Sciatic nerve (tissue), 2 donors: ENCODE measurements around the gene RNF103. TPM values are rescaled to one million over a fixed set of nuclear protein-coding genes. Genes with fewer than 3 reads are reported as not detected.
"Not testable (repeated sequence)": the region's sequence is repeated elsewhere in the genome, so short reads cannot be mapped to it uniquely, and the experiment has no call there.

Source experiments
- ATAC-seq: fragments of 200-7000 bp; cut with Tn5 transposase; one replicate; pipeline ENCODE4 v1.9.1; 2020; ENCODE audit warnings: mild to moderate bottlenecking, moderate library complexity
- DNase-seq: peaks from one replicate; pipeline ENCODE4 v3.0.0-alpha.2; 2020; ENCODE audit warnings: low spot score
- intact Hi-C: fragments of 100-400 bp; cut with DNase I; formaldehyde crosslinking; loops from one replicate; pipeline ENCODE4 v1.14.2; 2022
- total RNA-seq: library from RNA; stranded (reverse); fragmentation: NEBNext Ultra II Directional; extraction: Animal tissue kit (Norgen Biotek cat#: 25700); gene quantifications from one replicate; pipeline ENCODE4 v1.2.1, GENCODE V29; 2021
- donor health status: DM: no; HTN: no; CAD: no.
- donor health status: DM: no; HTN: no; CAD: no.

Gene RNF103
- total RNA-seq, result 62.2 TPM

GRCh38 chr2:86623494-86624266 is at the start of gene RNF103:
Gene RNF103, minus strand, starts transcription at chr2:86623865. Its CDS starts 979 bp downstream, at chr2:86622886.
- ATAC-seq, result peak; percentile 98
- DNase-seq, result peak; percentile 99
- intact Hi-C loops, result no loop called here

GRCh38 chr2:86673011-86673410 is 49.3 kb upstream of the RNF103 start:
- intact Hi-C loops, result no loop called here
- no peak for ATAC-seq
- no peak for DNase-seq

GRCh38 chr2:86672027-86672545 is 48.4 kb upstream of the RNF103 start:
- intact Hi-C loops, result no loop called here
- DNase-seq, result no peak
- ATAC-seq, result no peak

GRCh38 chr2:86671337-86671981 is 47.8 kb upstream of the RNF103 start:
- intact Hi-C loops, result no loop called here
- no peak for DNase-seq
- ATAC-seq, result peak; percentile 79

- DNase-seq, intact Hi-C loops, ATAC-seq: not testable (repeated sequence)
Observed at GRCh38 chr2:86669323-86669722, 45.7 kb upstream of the RNF103 start.

- no peak for DNase-seq
- intact Hi-C loops, result no loop called here
- no peak for ATAC-seq
Observed at GRCh38 chr2:86661333-86661732, 37.7 kb upstream of the RNF103 start.

- DNase-seq (no peak), ATAC-seq (no peak)
- intact Hi-C loops, result no loop called here
Observed at GRCh38 chr2:86650188-86650587, 26.5 kb upstream of the RNF103 start.

GRCh38 chr2:86649119-86649947 is 25.7 kb upstream of the RNF103 start:
- DNase-seq, result no peak
- ATAC-seq, result no peak
- intact Hi-C loops, result no loop called here

GRCh38 chr2:86648681-86649080 is 25.0 kb upstream of the RNF103 start:
- ATAC-seq (no peak), DNase-seq (no peak)
- intact Hi-C loops, result no loop called here

GRCh38 chr2:86646865-86647264 is 23.2 kb upstream of the RNF103 start:
- no peak for DNase-seq
- ATAC-seq, result no peak
- intact Hi-C loops, result no loop called here

- intact Hi-C loops, result no loop called here
- ATAC-seq, result no peak
- DNase-seq, result no peak
Observed at GRCh38 chr2:86646329-86646728, 22.7 kb upstream of the RNF103 start.

GRCh38 chr2:86645752-86646151 is 22.1 kb upstream of the RNF103 start:
- intact Hi-C loops, result no loop called here
- DNase-seq, result no peak
- ATAC-seq, result no peak

- no peak for DNase-seq
- ATAC-seq, result no peak
- intact Hi-C loops, result no loop called here
Observed at GRCh38 chr2:86638712-86639111, 15.0 kb upstream of the RNF103 start.

GRCh38 chr2:86636842-86637241 is 13.2 kb upstream of the RNF103 start:
- DNase-seq (no peak), ATAC-seq (no peak)
- intact Hi-C loops, result no loop called here

- DNase-seq (no peak), ATAC-seq (no peak)
- intact Hi-C loops, result no loop called here
Observed at GRCh38 chr2:86634352-86634751, 10.7 kb upstream of the RNF103 start.

GRCh38 chr2:86633155-86633651 is 9.5 kb upstream of the RNF103 start:
- DNase-seq, result no peak
- ATAC-seq, result no peak
- intact Hi-C loops, result no loop called here

GRCh38 chr2:86632672-86633071 is 9.0 kb upstream of the RNF103 start:
- intact Hi-C loops, result no loop called here
- no peak for ATAC-seq

GRCh38 chr2:86631846-86632485 is 8.3 kb upstream of the RNF103 start:
- intact Hi-C loops, result no loop called here
- ATAC-seq (no peak), DNase-seq (no peak)

More at GRCh38 chr2:86632672-86633071, 9.0 kb upstream of the RNF103 start:
- DNase-seq, result no peak

GRCh38 chr2:86628091-86628522 is 4.4 kb upstream of the RNF103 start:
- DNase-seq (no peak), ATAC-seq (no peak)
- intact Hi-C loops, result no loop called here
